H1 (cell line): ENCODE measurements around the gene CHD3.

Experiments
- CBX8 ChIP-seq: fragments of 300-800, 300-1000 bp; sonication (generic); IDR thresholded peaks from 2 replicates; pipeline ENCODE4 v1.7.1; 2016; ENCODE audit warnings: low read depth, low read length, borderline replicate concordance
- EZH2 ChIP-seq: fragments of 200-600 bp; sonication (generic); IDR thresholded peaks from 2 replicates; pipeline ENCODE4 v1.7.1; 2012; ENCODE audit warnings: low read depth, mild to moderate bottlenecking, moderate library complexity, low read length, inconsistent platforms; ENCODE audit not compliant: severe bottlenecking
- POLR2A ChIP-seq, 2 experiments: IDR thresholded peaks; 1 replicate in 1 of 2; 2 replicates in 1 of 2; pipeline ENCODE4 v1.6.1; 2011; ENCODE audit warnings: low read depth in 2 of 2, low read length in 2 of 2, mild to moderate bottlenecking in 2 of 2; ENCODE audit errors: control extremely low read depth in 1 of 2
- ZNF274 ChIP-seq: IDR thresholded peaks from 2 replicates; pipeline ENCODE4 v1.7.0; 2012; ENCODE audit warnings: low read length, borderline replicate concordance; ENCODE audit errors: extremely low read depth
- TF ChIP-seq, protein P1 (sequence below), 3 experiments: IDR thresholded peaks; 1 replicate in 2 of 3; 2 replicates in 1 of 3; pipeline versions ENCODE4 v1.5.1 to v1.6.1; 2011; ENCODE audit warnings: low read length in 3 of 3, mild to moderate bottlenecking in 3 of 3, inconsistent platforms in 2 of 3, low read depth in 1 of 3, moderate library complexity in 1 of 3; ENCODE audit not compliant: insufficient read depth in 1 of 3; ENCODE audit errors: control extremely low read depth in 1 of 3

DNA sequence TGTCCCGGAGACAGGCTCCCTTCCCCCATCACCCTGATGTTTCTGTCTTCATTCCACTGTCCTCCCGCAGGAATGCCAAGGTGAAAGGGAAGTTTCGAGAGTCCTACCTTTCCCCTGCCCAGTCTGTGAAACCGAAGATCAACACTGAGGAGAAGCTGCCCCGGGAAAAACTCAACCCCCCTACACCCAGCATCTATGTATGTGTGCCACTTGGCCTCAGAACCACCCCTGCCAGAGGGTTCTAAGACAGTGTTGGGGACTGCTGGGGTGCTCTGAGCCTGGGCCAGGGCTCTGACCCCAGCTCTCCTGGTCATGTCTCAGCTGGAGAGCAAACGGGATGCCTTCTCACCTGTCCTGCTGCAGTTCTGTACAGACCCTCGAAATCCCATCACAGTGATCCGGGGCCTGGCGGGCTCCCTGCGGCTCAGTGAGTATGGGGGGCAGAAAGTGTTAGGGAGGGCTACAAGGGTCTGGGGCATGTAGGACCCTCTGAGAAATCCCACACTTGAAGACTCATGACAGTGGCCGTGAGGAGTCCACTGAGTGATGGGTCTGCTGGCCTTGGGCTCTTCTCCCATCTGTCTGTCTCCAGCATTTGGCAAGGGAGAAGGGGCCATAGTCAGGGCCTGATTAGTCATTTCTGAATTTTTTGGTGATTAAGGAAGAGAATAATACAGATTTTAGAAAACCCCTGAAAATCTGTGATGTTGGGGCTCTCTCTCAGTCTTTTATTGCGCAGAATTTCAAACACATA, 38.7 kb upstream of the CHD3 start:
- TF ChIP-seq EZH2, result no peak
- TF ChIP-seq, protein P1, sequence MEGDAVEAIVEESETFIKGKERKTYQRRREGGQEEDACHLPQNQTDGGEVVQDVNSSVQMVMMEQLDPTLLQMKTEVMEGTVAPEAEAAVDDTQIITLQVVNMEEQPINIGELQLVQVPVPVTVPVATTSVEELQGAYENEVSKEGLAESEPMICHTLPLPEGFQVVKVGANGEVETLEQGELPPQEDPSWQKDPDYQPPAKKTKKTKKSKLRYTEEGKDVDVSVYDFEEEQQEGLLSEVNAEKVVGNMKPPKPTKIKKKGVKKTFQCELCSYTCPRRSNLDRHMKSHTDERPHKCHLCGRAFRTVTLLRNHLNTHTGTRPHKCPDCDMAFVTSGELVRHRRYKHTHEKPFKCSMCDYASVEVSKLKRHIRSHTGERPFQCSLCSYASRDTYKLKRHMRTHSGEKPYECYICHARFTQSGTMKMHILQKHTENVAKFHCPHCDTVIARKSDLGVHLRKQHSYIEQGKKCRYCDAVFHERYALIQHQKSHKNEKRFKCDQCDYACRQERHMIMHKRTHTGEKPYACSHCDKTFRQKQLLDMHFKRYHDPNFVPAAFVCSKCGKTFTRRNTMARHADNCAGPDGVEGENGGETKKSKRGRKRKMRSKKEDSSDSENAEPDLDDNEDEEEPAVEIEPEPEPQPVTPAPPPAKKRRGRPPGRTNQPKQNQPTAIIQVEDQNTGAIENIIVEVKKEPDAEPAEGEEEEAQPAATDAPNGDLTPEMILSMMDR (IDR thresholded peaks at IDR 0.05; ENCODE audit: control extremely low read depth in 1 of 3, insufficient read depth in 1 of 3, low read depth in 1 of 3, low read length in 3 of 3), result no peak
- no peak for TF ChIP-seq CBX8
- TF ChIP-seq ZNF274, result no peak
- no peak for TF ChIP-seq POLR2A (IDR thresholded peaks at IDR 0.05; ENCODE audit: control extremely low read depth in 1 of 2, low read depth in 2 of 2, low read length in 2 of 2)
